ENCODE data around the gene TENM3. TPM values are rescaled to one million over a fixed set of nuclear protein-coding genes. Genes with fewer than 3 reads are reported as not detected.

Gene TENM3
- total RNA-seq, 1 donor from 2014 or later = not detected

DNA sequence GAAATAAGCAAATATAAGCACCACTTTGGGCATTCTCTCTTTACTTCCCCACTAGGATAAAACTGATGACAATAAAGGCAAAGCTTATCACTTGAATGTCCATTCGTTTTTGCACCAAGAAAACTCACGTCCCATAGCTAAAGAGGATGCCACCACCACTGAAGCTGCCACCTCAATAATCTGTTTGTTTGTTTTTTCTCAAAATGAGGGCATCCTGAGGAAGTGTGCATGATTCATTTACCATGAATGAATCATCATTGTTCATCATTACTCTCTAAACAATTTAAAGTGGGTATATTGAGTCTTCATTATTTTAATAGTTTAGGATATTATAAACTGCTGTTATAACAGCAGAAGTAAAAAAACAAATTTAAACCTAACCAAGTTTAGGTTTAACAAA is 505.7 kb downstream of the TENM3 start:
- H3K9me3 Mint-ChIP-seq = no peaks in the 10 kb centered on the region
- no peak overlapping the region for H3K4me3 Mint-ChIP-seq
- no peak overlapping the region for H3K27ac Mint-ChIP-seq
- H3K4me1 Mint-ChIP-seq (ENCODE audit: low read depth) = no peaks in the 10 kb centered on the region
- H3K27me3 Mint-ChIP-seq (ENCODE audit: insufficient read depth) = peaks cover 6% of the 10 kb centered on the region
- intact Hi-C loops (cut with micrococcal nuclease) = no loop called here
- no peak for DNase-seq (ENCODE audit: low spot score)
- H3K36me3 Mint-ChIP-seq (ENCODE audit: low read depth) = no peaks in the 10 kb centered on the region

- Mint-ChIP-seq H3K36me3 (ENCODE audit: low read depth) (no peaks in the 10 kb centered on the region), H3K4me3 (no peak overlapping the region), H3K4me1 (ENCODE audit: low read depth) (no peaks in the 10 kb centered on the region), H3K9me3 (no peaks in the 10 kb centered on the region), H3K27me3 (ENCODE audit: insufficient read depth) (peaks cover 6% of the 10 kb centered on the region), H3K27ac (no peak overlapping the region)
- intact Hi-C loops (cut with micrococcal nuclease) = no loop called here
- DNase-seq (ENCODE audit: low spot score) = no peak
Measured at GRCh38 chr4:182749667-182750167, 506.5 kb downstream of the TENM3 start.

DNA sequence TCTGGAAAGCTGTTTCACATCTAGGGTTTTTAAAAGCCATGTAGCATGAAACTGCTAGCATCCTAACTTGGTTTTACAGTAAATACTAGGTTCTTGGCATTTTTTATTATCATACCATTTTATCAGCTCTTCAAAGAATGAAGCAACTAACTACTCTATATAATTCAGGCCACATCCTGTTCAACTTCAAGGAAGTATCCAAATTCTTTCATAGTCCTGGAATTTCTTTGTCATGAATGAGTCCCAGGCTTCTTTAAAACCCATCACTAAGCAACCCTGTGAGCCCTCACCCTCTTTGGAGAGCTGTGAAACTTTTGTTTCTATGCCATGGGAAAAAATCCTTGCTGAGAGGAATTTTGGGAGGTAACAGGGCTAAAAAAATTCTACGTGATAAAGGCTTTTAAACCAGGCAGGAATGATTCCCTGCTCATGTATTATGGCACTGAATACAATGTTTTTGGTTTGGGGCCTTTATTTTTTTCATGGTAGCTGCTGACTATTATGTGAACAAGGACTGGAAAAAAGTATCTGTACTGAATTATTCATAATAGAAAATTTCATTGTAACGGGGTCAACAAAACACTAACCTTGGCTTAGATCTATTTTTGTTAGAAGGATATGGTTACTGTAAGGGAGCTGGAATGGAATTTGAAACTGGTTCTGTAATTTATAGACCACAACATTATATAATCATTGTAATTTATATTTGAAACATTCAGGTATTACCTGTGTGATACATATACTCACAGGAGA is 509.1 kb downstream of the TENM3 start:
- intact Hi-C loops (cut with micrococcal nuclease) = no loop called here

GRCh38 chr4:182754895-182755294 is 511.7 kb downstream of the TENM3 start:
- no peak for DNase-seq (ENCODE audit: low spot score)
- Mint-ChIP-seq H3K27ac (no peak overlapping the region), H3K4me3 (no peak overlapping the region), H3K4me1 (ENCODE audit: low read depth) (no peaks in the 10 kb centered on the region), H3K36me3 (ENCODE audit: low read depth) (no peaks in the 10 kb centered on the region), H3K27me3 (ENCODE audit: insufficient read depth) (peaks cover 9% of the 10 kb centered on the region), H3K9me3 (no peaks in the 10 kb centered on the region)
- intact Hi-C loops (cut with micrococcal nuclease) = no loop called here

More for the DNA sequence above, 509.1 kb downstream of the TENM3 start:
- peaks cover 7% of the 10 kb centered on the region for H3K27me3 Mint-ChIP-seq (ENCODE audit: insufficient read depth)
- no peaks in the 10 kb centered on the region for H3K36me3 Mint-ChIP-seq (ENCODE audit: low read depth)
- no peaks in the 10 kb centered on the region for H3K4me1 Mint-ChIP-seq (ENCODE audit: low read depth)
- DNase-seq (ENCODE audit: low spot score) = no peak
- H3K9me3 Mint-ChIP-seq = no peaks in the 10 kb centered on the region
- H3K27ac Mint-ChIP-seq = no peak overlapping the region
- no peak overlapping the region for H3K4me3 Mint-ChIP-seq

DNA sequence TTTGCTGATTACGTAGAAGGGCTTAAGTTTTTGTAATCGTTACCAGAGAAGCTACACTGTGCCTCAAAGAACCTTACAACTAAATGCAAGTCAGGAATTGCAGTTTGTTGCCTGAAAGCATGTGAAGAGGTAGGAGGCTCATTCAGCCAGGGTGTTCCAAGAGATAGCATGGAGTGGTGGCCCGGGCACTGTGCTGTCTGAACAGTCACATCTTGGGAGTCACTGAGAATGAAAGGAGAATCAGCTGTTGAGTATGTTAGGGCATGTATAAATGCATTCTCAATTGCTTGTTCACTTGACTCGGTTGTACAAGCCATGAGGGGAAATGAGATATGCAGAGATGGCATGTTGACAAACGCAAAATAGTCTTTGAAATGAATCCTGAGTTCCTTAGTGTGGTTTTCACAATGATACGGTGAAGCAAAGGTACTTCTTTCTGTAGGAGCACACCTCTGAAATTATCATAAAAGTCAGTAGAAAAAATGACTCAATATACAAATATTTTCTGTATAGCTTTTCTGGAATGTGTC is 513.0 kb downstream of the TENM3 start:
- no peaks in the 10 kb centered on the region for H3K4me1 Mint-ChIP-seq (ENCODE audit: low read depth)
- no peak for DNase-seq (ENCODE audit: low spot score)
- intact Hi-C loops (cut with micrococcal nuclease) = no loop called here
- peaks cover 5% of the 10 kb centered on the region for H3K27me3 Mint-ChIP-seq (ENCODE audit: insufficient read depth)
- no peak overlapping the region for H3K27ac Mint-ChIP-seq
- no peaks in the 10 kb centered on the region for H3K36me3 Mint-ChIP-seq (ENCODE audit: low read depth)
- H3K9me3 Mint-ChIP-seq = no peaks in the 10 kb centered on the region
- no peak overlapping the region for H3K4me3 Mint-ChIP-seq

DNA sequence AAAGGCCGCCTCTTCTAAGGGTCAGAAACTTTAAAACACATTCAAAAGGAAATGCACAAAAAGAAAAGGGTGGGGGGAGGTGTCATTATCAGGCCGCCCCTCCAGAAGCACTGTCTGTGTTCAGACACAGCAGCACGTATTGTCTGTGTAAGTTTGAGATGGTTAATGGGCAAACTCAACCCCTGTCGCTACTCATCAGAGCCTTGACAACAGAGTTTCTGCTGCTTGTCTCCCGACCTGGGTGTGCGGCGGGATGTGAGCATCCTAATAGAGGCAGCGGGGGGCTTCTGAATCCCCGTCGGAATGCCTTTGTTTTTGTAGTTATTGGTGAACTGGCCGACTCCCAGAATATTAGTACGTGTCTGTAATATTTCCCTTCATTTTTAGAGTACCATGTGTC is 515.1 kb downstream of the TENM3 start:
- Mint-ChIP-seq H3K4me3 (no peak overlapping the region), H3K9me3 (no peaks in the 10 kb centered on the region), H3K27ac (no peak overlapping the region), H3K36me3 (ENCODE audit: low read depth) (no peaks in the 10 kb centered on the region), H3K27me3 (ENCODE audit: insufficient read depth) (peaks cover 8% of the 10 kb centered on the region), H3K4me1 (ENCODE audit: low read depth) (no peaks in the 10 kb centered on the region)
- intact Hi-C loops (cut with micrococcal nuclease) = no loop called here
- DNase-seq (ENCODE audit: low spot score) = no peak

DNA sequence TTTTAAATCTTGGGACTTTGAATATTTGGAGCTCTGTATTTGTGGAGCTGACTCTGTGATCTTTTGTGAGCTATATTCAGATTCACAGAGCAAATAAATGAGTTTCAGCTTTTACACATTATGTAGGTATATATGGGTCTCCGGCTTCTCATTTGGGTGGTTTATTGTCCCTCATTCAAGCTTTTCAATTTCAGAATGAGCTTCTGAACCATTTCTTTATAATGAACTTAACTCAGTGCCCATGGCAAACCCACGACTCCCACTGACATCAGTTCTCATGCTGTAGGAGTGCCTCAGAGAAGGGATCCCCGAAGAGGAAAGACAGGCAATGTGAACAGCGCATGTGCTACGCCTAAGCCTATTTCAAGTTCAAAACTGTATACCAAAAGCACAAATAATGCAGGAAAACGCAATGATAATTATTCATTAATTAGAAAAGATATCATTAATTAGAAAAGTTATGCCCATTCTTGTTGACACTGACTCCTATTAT is 517.4 kb downstream of the TENM3 start:
- Mint-ChIP-seq H3K4me3 (no peak overlapping the region), H3K27me3 (ENCODE audit: insufficient read depth) (peaks cover 8% of the 10 kb centered on the region), H3K36me3 (ENCODE audit: low read depth) (no peaks in the 10 kb centered on the region), H3K27ac (no peak overlapping the region), H3K4me1 (ENCODE audit: low read depth) (no peaks in the 10 kb centered on the region), H3K9me3 (no peaks in the 10 kb centered on the region)
- no peak for DNase-seq (ENCODE audit: low spot score)
- intact Hi-C loops (cut with micrococcal nuclease) = no loop called here

GRCh38 chr4:182764137-182764536 is 520.9 kb downstream of the TENM3 start:
- Mint-ChIP-seq H3K36me3 (ENCODE audit: low read depth) (no peaks in the 10 kb centered on the region), H3K4me1 (ENCODE audit: low read depth) (no peaks in the 10 kb centered on the region), H3K27ac (no peak overlapping the region), H3K4me3 (no peak overlapping the region), H3K27me3 (ENCODE audit: insufficient read depth) (peaks cover 6% of the 10 kb centered on the region), H3K9me3 (no peaks in the 10 kb centered on the region)
- DNase-seq (ENCODE audit: low spot score) = no peak
- intact Hi-C loops (cut with micrococcal nuclease) = no loop called here

GRCh38 chr4:182764642-182765041 is 521.4 kb downstream of the TENM3 start:
- DNase-seq (ENCODE audit: low spot score) = no peak
- intact Hi-C loops (cut with micrococcal nuclease) = no loop called here
- no peak overlapping the region for H3K27ac Mint-ChIP-seq

DNA sequence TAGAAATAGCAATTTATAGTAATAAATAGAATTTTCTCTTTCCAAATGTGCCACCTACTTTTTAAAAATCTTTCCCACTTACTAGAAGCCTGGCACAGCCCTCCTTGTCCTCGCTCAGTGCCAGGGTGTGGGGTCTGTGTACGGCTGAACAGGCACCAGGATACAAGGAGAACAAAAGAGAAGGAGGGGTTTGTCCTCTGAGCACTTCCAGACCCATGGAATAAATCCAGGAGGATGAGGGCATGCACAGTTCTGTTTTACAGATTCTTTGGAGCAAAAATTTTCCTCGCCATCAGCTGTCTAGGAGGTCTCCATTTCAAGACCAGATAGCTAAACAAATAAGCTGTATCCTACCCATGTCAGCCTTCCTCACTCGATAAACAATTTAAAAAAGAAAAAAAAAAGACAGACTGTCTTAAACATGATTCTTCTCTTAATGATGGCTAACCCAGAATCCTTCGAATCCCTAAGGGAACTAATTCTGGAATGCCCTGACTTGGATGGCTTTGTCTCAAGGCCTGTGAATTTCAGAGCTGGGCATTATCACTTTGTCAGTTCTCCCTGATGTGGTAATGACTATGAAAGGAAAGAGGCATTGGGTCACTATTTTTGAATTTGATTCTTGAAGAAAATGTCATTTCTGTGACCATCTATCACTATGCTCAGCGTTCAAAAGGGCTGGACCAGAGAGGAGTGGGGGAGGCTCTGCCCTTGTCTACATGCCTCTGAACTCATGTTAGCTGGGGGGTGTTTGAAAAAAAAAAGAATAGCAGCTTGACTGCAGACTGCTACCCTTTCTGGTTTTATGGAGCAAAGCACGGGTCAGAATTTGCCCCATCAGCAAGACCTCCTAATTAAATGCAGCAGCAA is 523.0 kb downstream of the TENM3 start:
- Mint-ChIP-seq H3K27me3 (ENCODE audit: insufficient read depth) (peaks cover 6% of the 10 kb centered on the region), H3K4me3 (no peak overlapping the region), H3K4me1 (ENCODE audit: low read depth) (no peaks in the 10 kb centered on the region), H3K9me3 (no peaks in the 10 kb centered on the region), H3K27ac (no peak overlapping the region), H3K36me3 (ENCODE audit: low read depth) (no peaks in the 10 kb centered on the region)
- intact Hi-C loops (cut with micrococcal nuclease) = no loop called here
- DNase-seq (ENCODE audit: low spot score) = no peak

More at GRCh38 chr4:182764642-182765041, 521.4 kb downstream of the TENM3 start:
- Mint-ChIP-seq H3K4me1 (ENCODE audit: low read depth) (no peaks in the 10 kb centered on the region), H3K9me3 (no peaks in the 10 kb centered on the region), H3K27me3 (ENCODE audit: insufficient read depth) (peaks cover 6% of the 10 kb centered on the region), H3K4me3 (no peak overlapping the region), H3K36me3 (ENCODE audit: low read depth) (no peaks in the 10 kb centered on the region)

DNA sequence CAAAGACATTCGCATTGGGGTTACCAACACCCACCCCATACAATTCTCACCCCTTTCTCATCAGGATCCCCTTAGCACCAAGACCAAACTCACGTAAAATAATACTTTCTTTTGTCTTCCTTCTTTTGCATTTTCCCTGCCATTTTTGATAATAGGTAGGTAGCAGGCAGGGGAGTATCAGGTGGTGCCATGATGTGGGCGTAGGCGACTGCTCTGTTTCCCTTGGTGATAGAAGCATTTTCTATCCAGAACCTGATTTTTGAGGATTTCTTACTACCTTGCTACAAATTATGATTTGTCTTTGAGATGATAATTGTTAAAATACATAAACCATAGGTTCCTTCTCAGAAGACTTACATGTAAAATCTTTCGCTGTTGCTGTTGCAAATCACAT is 523.7 kb downstream of the TENM3 start:
- no peaks in the 10 kb centered on the region for H3K4me1 Mint-ChIP-seq (ENCODE audit: low read depth)
- H3K27ac Mint-ChIP-seq = no peak overlapping the region
- intact Hi-C loops (cut with micrococcal nuclease) = no loop called here
- no peaks in the 10 kb centered on the region for H3K9me3 Mint-ChIP-seq
- no peak for DNase-seq (ENCODE audit: low spot score)
- no peaks in the 10 kb centered on the region for H3K36me3 Mint-ChIP-seq (ENCODE audit: low read depth)
- no peak overlapping the region for H3K4me3 Mint-ChIP-seq
- peaks cover 6% of the 10 kb centered on the region for H3K27me3 Mint-ChIP-seq (ENCODE audit: insufficient read depth)

DNA sequence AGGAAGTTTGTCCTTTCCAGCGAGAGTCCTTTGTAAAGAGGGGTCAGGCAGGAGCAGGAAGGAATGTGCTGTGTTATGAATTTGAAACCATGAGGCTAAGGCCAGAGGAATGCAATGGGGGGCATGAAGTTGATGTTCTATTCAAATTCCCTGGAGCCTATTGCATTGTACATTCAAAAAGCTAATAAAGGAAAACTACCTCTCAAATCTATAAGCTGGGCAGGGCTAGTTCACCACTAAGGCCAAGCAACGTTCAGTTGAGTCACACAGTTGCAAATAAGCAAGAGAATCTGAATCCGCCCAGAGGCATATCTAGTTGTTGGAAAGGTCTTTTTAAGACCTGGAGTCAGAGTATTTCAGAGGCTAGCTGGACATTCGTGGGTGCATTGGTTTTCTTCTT is 525.6 kb downstream of the TENM3 start:
- Mint-ChIP-seq H3K4me3 (no peak overlapping the region), H3K27ac (no peak overlapping the region), H3K4me1 (ENCODE audit: low read depth) (no peaks in the 10 kb centered on the region), H3K9me3 (no peaks in the 10 kb centered on the region), H3K27me3 (ENCODE audit: insufficient read depth) (peaks cover 3% of the 10 kb centered on the region), H3K36me3 (ENCODE audit: low read depth) (no peaks in the 10 kb centered on the region)
- no peak for DNase-seq (ENCODE audit: low spot score)
- intact Hi-C loops (cut with micrococcal nuclease) = no loop called here
